T-helper 1 cell (primary cell): ENCODE data around the gene GPR153.
A peak's percentile ranks its signal among the peaks of the same experiment; 100 is the strongest.

Experiments used
- DNase-seq, 5 donors: peaks; one replicate each; pipeline ENCODE4 v3.0.0-alpha.2; 2012 to 2020

Gene GPR153

DNA sequence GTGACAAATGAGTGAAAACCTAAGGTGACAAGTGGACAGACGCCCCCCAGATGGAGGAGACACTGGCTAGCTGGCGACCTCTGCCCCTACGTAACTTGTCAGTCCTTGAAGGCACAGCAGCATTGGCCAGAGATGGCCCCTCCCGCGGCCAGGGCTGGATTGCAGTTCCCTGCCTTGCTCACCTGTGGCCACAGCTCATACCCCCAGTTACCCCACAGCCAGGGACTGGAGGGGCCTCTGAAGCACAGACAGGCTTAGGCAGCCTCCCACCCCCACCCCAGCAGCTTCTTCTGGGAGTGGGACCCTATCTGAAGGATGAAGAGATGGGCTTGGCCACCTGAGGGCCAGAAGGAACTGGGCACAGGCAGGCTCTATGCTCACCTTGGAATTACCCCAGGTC is 13.2 kb downstream of the GPR153 start:
- no peak for DNase-seq

DNA sequence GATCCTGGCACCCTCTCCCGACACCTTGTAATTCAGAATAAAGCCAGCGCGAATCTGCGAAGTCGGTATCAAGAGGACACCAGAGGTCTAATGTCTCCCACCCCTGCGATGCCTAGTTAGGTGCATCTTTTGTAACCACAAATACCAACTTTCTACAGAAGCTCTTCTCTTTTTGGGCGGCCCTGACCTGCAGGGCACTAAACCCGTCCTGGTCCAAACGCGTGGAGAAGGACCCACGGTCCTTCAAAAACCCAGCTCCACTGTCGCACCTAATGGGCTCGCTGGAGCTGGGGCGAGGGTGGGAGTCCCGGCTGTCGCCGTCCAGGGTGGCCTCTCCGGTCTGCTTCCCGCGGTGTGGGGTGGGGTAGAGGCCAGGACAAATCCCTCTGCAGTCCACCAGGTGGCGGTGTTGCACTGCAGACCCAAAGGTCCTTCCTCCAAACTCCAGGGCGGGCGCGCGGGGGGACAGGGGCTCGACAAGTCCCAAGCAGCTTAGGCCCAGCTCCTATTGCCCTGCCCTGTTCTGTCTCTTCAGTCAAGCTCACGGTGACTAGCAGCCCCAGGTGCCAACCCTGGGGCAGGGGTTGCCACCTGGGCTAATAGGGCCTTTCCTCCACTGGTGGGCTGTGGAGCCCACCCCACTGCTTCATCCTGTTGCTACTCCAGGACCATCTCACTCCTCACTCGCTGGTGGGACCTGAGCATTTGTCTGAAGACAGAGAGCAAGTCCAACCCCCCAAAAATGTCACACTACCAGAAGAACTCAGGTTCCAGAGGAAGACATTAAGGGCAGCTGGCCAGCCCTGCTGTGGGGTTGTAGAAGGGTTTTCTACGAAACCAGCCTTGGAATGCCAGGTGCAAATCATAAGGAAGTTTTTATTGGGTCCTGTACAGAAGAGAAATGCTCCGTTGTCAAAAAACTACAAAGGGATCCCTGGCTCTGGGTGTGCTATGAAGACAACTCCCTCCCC is 14.1 kb downstream of the GPR153 start:
- DNase-seq, result peak; percentile 67 to 77 (median 69)

DNA sequence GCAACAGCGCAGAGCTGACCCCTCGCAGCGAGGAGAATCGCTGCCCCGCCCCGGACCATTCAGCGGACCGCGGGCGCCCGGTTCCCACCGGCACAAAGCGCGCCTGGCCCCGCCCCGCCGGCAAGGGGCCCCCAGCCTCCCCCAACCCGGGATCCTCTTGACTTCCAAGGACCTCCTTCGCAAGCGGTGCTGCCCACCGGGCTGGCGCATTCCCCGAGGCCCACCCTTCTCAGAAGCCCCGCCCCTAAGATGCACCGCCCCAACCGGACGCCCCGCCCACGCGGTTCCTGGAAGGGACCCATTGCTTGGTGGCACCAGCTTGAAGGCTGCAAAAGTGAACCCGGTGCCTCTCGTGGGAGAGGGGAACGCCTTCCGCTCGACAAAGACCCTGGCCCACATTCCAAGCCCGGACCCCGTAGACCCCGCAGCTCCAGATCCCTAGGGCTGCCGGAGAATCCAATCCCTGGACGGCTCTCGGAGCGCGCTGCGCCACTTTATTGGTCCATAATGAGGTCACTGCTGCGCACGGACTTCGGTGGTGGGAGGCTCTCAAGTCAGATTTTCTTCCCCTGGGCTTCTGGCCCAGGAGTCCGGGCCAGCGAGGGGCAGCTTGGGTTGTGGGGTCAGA is 14.9 kb downstream of the GPR153 start:
- peak in 2 of 5 donors; percentile 27 to 38 for DNase-seq

DNA sequence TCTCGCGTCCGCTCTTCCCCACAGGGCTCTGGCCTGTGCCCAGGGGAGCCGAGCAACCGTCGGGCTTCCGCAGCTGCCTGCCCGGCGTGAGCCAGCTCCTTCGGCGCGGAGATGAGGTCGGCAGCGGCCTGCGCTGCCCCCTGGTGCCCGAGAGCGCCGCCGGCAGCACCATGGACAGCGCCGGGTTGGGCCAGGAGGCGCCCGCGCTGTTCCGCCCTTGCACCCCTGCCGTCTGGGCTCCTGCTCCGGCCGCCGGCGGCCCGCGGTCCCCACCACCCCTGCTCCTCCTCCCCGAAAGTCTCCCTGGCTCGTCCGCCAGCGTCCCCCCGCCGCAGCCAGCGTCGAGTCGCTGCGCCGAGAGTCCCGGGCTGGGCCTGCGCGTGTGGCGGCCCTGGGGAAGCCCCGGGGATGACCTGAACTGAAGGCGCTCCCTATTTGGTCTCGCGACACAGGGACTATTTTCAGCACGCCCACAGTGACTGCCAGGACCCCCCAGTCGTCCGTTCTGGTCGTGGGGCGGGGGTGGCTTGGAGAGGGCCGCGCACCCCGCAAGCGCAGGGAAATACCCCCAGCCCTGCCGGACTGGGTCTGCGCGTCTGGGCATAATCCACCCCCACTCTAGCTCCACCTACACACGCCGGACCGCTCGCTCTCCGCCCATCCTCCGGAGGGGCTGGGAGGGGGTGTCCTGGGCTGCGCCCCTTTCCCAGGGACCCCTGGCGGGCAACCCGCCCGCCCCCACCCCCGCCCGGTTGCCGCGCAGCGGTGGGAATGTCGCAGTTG is 15.6 kb downstream of the GPR153 start:
- peak; percentile 60 to 77 (median 73) for DNase-seq

DNA sequence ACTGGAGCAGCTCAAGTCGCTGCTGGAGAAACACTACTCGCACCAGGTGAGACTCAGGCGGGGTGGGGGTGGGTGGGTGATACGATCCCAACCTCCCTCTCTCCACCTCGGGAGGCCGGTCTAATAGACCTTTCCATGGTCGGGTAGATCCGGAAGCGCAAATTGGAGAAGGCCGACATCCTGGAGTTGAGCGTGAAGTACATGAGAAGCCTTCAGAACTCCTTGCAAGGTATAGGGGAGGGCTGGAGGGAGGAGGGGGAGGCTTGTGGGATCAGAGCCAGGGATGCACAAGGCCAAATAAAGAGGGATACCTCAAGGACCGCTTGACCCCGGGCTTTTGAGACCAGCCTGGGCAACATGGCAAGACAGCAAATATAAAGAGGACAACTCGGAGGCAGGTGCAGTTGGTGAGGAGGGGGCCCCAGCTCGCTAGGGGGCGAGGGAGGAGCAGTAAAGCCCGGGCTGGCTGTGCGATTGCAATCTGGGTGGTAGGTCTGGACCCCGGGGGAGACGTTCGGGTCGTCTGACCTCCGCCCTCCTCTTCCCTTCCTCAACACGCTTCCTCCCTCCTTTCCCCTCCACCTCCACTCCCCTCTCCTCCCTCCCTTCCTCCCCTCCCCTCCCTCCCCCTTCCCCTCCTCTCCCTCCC is 16.4 kb downstream of the GPR153 start:
- no peak for DNase-seq

DNA sequence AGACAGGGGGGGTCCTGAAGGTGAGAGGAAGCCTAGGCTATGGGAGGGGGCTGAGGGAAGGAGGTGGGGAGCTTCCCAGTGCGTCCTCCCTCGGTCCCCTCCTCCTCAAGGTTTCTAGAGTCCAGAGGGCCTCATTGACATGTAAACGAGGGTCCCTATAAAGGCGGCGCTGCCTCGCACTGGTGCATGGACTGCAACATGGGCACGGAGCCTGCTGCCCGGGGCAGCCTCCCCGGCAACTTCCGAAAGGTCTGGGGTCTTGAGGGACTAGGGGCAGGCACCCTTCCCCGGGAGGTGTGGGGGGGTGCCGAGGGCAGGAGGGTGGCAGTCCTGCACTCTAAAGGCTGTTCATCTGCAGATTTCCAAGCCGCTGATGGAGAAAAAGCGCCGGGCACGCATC is 16.9 kb downstream of the GPR153 start, which contains the start of gene HES3:
Gene HES3, plus strand, starts transcription at position 187 of the 400 bp plus-strand sequence. Its CDS starts 187 bp downstream, at position 374.
- no peak for DNase-seq

DNA sequence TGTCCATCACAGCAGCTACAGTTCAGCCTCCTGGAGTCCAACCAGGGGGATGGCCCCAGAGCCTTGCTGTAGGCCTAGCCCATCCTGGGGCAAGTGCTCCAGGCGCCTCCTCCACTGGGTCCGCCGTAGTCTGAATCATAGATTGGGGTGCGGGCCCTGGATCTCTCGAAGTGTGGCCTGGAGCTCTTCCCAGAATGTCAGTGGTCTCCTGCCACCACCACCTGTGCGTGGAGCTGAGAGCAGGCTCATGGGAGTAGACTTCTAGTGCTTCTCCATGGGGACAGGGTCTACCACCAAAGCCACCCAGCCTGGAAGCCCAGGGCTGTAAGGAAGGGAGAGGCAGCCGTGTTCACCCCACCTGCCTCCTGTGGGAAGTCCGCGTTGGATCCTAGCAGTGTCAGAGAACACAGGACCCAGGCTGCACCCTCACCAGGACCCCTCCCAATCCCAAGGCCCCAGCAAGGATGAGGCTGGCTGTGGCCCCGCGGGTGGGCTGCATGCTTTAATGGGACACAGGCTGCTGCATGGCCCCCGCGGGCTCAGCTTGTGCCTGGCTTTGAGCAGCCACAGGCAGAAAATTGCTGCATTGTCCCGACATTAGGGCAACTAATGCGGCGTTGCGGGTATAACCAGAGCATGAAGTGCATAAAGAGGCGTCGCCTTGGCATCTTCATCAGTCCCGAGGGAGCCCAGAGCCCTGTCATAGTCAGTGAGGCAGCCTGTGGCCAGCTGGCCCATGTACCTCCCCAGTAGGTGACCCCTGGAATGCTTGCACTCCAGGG is 17.7 kb downstream of the GPR153 start:
- no peak for DNase-seq

DNA sequence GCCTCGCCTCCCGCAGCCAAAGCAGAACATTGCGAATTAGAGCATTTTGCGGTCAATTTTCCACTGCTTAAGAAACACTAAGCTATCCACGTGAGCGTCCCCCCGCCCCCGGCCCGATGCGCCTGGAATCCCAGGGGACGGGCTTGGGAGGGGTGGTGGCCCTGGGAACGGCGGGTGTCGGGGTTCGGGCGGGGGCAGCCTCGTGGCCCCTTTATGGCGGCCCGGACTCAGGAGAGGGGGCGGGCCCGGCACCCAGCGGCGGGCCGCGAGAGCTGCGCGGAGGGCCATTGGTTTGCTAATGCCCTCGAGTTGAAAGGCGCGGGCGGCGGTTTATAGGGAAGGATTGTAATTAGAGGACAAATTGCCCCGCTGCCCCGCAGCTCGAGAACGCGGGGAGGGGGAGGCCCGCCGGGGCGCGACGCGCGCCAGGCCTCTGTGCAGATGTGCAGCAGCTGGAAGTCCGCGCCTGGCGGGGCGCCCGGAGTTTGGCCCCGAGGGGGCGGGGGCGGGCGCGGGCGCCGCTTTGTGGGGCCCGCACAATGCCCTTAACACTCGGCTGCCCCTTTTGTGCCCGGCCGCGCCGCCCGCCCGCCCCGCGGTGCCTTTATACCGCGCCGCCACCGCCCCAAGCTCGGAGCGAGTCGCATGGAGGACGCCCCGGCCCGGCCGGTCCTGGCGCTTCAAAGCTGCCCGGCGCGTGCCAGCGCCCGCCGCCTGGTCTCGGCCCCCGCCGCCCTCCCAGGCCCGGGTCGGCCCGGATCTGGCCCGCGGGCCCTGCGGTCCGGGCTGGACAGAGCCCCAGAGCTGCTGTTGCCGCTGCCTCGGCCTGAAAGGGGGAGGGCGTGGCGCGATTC is 18.8 kb downstream of the GPR153 start:
- no peak for DNase-seq

DNA sequence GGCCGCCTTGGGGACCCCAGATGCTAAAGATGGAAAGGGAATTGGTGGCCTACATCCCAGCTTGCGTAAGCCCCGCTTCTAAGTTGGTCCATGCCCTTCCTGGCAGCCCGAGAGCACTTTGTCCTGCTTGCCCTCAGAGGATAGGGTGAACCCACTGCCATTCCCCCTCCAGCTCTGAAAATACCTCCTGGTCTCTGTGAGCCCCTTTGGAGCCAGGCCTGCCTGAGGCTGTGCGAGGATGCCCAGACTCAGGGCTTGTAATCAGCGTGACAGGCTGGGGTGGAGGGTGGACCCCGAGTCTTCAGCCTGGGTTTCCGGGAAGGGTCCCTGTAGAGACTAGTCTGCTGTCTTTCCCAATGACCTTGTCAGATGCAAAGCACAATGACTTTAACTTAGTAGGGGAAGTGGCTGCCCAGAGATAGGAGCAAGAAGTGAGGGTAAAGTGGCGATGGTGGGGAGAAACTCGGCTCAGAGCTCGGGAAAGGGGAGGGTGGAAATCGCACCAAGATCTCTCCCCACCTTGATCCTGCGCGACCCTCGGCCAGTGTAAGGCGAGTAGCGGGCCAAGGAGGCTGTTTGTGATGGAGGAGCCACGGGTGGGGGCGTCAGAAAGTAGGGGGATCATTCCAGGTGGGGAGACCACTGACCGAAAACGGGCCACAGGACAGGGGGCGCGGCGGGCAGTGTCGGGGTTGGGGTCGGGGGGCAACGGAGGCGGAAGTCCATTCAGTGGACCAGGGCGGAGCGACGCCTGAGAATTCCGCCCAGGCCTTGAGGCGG is 19.6 kb downstream of the GPR153 start:
- no peak for DNase-seq

DNA sequence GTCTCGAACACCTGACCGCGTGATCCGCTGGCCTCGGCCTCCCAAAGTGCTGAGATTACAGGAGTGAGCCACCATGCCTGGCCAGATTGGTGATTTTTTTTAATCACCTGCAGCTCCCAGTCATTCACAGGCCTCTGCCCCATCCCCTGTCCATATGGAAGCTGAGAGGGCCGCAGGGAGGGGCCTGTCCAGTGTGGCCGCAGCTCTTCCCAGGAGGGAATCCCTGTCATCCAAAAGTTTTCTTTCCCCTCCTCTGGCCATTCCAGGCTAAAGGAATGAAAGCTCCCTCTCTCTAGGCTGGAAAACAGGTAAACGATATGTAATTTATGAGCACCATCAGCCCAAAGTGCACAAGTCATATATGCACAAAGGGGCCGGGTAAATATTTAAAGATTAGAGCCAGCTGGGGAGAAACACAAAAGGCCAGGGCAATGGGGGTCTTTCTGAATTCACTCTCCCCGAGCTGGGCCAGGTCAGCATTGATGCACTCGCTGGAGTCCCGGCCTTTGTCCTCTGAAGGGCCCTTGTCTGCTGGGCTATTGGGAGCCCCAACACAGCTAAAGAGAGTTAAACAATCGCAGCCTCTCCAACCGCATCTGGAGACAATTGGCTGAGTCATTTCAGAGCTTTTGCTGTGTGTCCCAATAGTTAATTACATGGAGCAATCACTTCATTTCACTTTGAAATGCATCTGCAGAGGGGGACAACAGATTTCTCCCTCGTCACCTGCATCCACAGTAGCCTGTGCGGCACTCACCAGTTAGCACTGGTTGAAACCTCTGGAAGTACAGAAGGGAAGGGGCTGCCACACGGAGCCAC is 20.7 kb downstream of the GPR153 start:
- no peak for DNase-seq

DNA sequence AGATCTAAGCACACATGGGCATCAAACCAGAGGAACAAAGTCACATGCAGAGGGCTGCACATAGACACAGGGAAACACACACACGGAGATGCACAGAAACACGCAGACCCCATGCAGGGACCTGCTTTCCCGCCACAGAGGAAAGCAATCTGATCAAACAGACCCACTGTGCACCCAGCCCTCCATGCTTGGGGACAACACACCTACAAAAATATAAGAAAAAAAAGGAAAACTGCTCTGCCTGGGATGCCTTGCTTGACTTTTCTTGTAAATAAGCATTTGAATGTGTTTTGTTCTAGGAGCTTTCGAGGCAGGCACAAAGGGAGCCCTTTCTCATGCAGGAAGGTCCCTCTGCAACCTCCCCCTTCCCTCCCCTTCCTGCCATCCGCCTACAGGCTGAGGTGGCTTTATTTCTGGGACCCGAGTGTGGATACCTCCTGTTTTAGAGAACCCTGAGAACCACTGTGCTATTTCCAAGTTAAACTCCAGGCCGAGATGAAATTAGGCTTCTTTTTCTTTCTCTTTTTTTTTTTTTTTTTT is 21.6 kb downstream of the GPR153 start:
- no peak for DNase-seq

DNA sequence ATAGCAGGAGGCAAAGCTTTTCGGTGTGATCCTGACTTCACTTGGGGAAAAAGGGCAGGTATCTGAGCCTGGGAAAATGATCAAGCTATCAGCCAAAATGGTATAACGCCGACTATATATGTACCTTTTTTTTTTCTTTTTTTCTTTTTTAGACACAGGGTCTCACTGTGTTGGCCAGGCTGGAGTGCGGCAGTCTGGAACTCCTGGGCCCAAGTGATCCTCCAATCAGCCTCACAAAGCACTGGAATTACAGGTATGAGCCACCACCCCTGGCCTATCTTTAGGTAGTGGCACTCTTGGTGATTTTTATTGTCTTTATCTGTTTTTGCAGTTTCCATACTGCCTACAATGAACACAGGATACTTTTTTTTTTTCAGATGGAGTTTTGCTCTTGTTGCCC is 23.8 kb downstream of the GPR153 start:
- no peak for DNase-seq

DNA sequence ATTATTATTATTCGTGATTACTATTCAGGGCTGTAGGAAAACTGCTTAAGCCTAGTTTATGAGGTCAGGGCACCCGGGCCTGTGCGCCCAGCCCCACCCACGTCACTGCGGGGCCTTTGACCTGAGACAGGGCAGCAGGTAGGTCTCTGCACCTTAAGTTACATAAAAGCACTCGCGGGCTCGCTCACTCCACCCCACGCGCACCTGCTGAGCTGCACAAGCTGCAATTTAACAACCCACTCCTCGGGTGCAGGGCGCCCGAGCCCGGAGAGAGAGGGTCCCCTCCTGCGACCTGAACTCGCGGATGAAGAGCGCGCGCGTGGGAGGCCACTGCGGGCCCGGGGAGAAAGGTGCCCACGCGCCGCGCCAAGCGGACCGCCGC is 25.6 kb downstream of the GPR153 start:
- DNase-seq, result no peak

DNA sequence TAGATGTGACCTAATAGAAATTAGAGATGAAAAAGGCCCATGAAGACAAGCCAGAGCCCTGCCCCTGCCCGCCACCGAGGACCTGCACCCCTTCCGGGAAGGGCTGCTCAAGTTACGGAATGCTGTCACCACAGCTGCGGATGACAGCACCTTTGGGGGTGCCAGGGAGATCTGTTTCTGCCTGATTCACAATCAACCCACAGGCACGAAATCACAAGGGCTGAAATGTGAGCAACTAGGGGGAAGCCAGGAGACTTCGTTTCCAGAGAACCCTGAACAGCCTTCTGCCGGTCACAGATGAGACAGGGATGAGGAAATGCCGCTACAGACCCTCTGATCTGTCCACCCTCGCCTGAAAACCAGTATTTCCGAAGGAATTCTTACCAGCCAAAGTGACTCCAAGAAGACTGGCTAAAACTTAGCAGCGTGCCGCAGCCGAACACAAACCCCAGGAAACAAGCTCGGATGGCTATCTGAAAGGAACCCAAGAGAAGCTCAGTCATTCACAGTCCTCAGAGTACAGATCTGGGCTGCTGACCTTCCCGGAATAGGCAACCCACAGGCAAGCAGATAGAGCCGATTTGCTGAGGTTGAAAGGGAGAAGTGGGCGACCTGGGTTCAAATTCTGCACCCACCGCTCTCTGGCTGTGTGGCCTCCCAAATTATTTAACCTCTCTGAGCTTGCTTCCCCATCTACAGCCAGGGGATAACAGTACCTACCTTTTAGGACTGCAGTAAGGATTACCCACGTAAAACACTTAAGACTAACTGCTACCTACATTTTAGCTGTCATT is 26.2 kb downstream of the GPR153 start:
- no peak for DNase-seq

DNA sequence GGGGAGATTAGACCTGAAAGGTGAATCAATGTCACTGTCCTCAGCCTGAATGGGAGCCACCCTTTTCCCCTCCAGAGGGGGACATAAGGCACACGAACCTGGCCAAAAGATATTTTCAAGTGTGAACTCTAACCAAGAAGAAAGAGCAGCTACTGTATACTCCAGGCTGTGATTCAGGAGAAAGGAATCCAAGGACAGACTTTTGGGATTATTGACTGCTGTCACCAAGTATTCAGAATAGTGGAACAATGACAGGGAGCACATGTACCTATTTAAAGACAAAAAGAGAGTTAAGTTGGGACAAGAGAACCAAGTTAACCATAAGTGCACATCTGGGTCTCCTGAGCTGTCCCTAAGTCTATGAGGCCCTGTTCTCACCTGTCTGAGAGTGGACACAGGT is 27.5 kb downstream of the GPR153 start:
- DNase-seq, result no peak

DNA sequence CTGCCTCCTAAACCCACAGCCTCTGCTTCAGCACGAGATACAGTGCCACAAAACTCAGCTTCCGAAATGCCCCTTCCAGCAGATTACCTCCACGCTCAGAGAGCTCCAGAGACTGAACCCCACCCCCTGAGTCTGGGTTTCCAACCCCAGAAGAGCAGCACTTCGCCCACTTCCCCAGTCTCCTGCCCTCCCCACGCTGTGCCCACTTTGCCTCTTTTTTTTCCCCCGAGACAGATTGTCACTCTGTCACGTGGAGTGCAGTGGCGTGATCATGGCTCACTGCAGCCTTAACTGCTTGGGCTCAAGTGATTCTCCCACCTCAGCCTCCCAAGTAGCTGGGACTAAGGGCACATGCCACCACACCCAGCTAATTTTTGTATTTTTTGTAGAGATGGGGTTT is 35.2 kb downstream of the GPR153 start:
- DNase-seq, result no peak

DNA sequence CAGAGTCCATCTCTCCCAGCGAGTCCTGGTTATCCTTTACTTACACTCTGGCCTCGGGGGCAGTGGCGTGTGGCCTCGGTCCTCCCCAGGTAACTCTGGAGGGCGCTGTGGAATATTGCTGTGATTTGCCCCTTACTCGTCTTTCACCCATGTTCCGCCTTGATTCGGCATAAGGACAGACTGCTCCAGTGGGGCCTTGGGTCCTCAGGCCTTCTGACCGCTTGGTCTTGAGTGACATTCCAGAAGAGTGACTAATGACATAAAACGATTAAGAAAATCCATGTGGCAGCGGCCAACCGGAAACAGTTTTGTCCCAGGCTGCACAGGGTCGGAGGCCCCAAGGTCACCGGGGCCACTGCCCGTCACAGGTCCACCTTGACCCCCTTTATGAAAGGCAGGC is 36.2 kb downstream of the GPR153 start:
- DNase-seq, result no peak

DNA sequence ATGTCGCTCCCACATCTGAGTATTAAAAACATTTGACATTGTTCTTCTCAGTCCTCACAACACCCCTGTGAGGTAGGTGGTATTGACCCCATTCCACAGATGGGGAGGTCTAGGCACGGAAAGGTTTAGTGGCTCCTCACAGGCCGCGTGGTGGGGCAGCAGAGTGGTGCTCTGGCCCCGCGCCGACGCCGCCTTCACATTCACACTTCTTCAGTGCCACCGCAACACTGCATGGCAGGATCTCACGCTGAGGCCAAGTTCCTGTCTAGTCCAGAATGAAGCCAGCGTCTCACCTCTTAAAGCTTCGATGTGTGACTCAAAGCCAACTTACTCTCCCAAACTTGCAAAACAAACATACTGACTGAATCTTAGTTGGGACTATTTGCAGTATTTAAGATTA is 37.3 kb downstream of the GPR153 start:
- no peak for DNase-seq
